Peyer's patch (tissue), 4 donors: ENCODE data around the gene EHBP1.
"Not testable (repeated sequence)": the region's sequence is repeated elsewhere in the genome, so short reads cannot be mapped to it uniquely, and the experiment has no call there.

Source experiments
- POLR2A ChIP-seq, 2 donors: fragments of 450-650 bp; IDR thresholded peaks; one replicate each; pipeline ENCODE4 v1.5.1; 2017; ENCODE audit warnings: antibody characterized with exemption in 2 of 2, mild to moderate bottlenecking in 2 of 2, moderate library complexity in 2 of 2
- TF ChIP-seq, protein P1 (sequence below), 6 experiments: fragments of 450-650 bp in 4 of 6; fragments of 200-600 bp in 2 of 6; sonication (generic) in 1 of 6; IDR thresholded peaks; one replicate each; pipeline ENCODE4 v1.5.1; 2017 to 2019; ENCODE audit warnings: antibody characterized with exemption in 6 of 6, mild to moderate bottlenecking in 3 of 6, moderate library complexity in 1 of 6

DNA sequence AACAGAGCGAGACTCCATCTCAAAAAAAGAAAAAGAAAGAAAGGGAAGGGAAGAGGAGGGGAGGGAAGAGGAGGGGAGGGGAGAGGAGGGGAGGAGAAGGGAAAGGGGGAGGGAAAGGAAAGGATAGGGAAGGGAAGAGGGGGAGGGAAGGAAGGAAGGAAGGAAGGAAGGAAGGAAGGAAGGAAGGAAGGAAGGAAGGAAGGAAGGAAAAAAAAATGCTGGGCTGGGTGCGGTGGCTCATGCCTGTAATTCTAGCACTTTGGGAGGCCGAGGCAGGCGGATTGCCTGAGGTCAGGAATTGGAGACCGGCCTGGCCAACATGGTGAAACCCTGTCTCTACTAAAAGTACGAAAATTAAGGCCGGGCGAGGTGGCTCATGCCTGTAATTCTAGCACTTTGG, 314.2 kb downstream of the EHBP1 start:
- TF ChIP-seq, protein P1, sequence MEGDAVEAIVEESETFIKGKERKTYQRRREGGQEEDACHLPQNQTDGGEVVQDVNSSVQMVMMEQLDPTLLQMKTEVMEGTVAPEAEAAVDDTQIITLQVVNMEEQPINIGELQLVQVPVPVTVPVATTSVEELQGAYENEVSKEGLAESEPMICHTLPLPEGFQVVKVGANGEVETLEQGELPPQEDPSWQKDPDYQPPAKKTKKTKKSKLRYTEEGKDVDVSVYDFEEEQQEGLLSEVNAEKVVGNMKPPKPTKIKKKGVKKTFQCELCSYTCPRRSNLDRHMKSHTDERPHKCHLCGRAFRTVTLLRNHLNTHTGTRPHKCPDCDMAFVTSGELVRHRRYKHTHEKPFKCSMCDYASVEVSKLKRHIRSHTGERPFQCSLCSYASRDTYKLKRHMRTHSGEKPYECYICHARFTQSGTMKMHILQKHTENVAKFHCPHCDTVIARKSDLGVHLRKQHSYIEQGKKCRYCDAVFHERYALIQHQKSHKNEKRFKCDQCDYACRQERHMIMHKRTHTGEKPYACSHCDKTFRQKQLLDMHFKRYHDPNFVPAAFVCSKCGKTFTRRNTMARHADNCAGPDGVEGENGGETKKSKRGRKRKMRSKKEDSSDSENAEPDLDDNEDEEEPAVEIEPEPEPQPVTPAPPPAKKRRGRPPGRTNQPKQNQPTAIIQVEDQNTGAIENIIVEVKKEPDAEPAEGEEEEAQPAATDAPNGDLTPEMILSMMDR (IDR thresholded peaks at IDR 0.05): not testable (repeated sequence)
- TF ChIP-seq POLR2A (IDR thresholded peaks at IDR 0.05): not testable (repeated sequence)
